ACHN (cell line): ENCODE results near the gene HPCAL1.

Experiments
- DNase-seq: peaks from one replicate; pipeline ENCODE4 v3.0.0-alpha.2; 2015
- in situ Hi-C: cut with HindIII; loops from 2 replicates; pipeline ENCODE4 v1.10.0; 2017; ENCODE audit warnings: low sequenced_read_pairs, low pct_ligation_motif_present, low pct_unique_long_range_greater_than_20kb

HPCAL1 gene

GRCh38 chr2:10327896-10328669 is 25.4 kb downstream of the HPCAL1 start:
- no peak for DNase-seq
- in situ Hi-C loops: no loop called here

- in situ Hi-C loops: no loop called here
- no peak for DNase-seq
These were observed 26.2 kb downstream of the HPCAL1 start for GRCh38 chr2:10328670-10329579.

GRCh38 chr2:10329580-10329879 is 26.8 kb downstream of the HPCAL1 start:
- in situ Hi-C loops: no loop called here
- no peak for DNase-seq

- peak; percentile 66 for DNase-seq
- in situ Hi-C loops: no loop called here
These were observed 27.4 kb downstream of the HPCAL1 start for GRCh38 chr2:10329880-10330699.

GRCh38 chr2:10330700-10331026 is 28.0 kb downstream of the HPCAL1 start:
- in situ Hi-C loops: no loop called here
- DNase-seq: no peak

GRCh38 chr2:10331027-10331701 is 28.5 kb downstream of the HPCAL1 start:
- in situ Hi-C loops: no loop called here
- DNase-seq: no peak

GRCh38 chr2:10331702-10332401 is 29.1 kb downstream of the HPCAL1 start:
- DNase-seq: no peak
- in situ Hi-C loops: no loop called here

- in situ Hi-C loops: no loop called here
- no peak for DNase-seq
These were observed 29.9 kb downstream of the HPCAL1 start for GRCh38 chr2:10332402-10333246.

- no peak for DNase-seq
- in situ Hi-C loops: no loop called here
These were observed 30.5 kb downstream of the HPCAL1 start for GRCh38 chr2:10333247-10333613.

GRCh38 chr2:10333966-10334365 is 31.3 kb downstream of the HPCAL1 start:
- in situ Hi-C loops: no loop called here

GRCh38 chr2:10335046-10335840 is 32.5 kb downstream of the HPCAL1 start:
- in situ Hi-C loops: no loop called here

More at GRCh38 chr2:10333966-10334365, 31.3 kb downstream of the HPCAL1 start:
- DNase-seq: no peak

GRCh38 chr2:10336283-10336682 is 33.6 kb downstream of the HPCAL1 start:
- in situ Hi-C loops: no loop called here
- DNase-seq: no peak

More at GRCh38 chr2:10335046-10335840, 32.5 kb downstream of the HPCAL1 start:
- no peak for DNase-seq

GRCh38 chr2:10337449-10338269 is 35.0 kb downstream of the HPCAL1 start:
- in situ Hi-C loops: no loop called here
- DNase-seq: no peak

GRCh38 chr2:10338270-10339188 is 35.8 kb downstream of the HPCAL1 start:
- in situ Hi-C loops: no loop called here
- no peak for DNase-seq
